Measurements from ENCODE around the gene PDE5A. TPM values are rescaled to one million over a fixed set of nuclear protein-coding genes. Genes with fewer than 3 reads are reported as not detected.

PDE5A gene
- total RNA-seq, 1 experiment from 2014 or later: 5.0 TPM

DNA sequence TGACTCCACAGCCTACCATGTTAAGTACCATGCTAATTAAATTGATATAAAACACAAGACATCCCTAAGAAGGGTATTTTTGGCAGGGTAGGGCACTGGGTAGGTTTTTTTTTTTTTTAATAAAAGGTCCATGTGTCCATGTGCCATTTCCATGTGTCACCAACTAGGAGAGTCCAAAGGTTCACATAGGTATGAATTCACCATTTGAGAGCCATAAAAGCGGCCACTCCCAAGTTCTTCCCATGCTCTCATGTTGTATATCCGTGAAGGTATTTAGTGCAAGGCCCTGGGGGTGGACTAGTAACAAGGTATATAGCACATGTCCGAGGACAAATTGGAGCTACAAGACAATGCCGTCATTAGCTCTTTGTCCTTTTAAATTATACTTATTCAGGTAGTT lies 107.3 kb downstream of the PDE5A start:
- POLR2A ChIA-PET: no interaction called here
- no peak overlapping the region for H3K9ac ChIP-seq (ENCODE audit: low read length)
- BruUV-seq (replicated peaks): no TSS peak
- no peak for ATAC-seq
- intact Hi-C loops (cut with micrococcal nuclease): no loop called here
- H3K4me2 ChIP-seq (ENCODE audit: low read length): no peak overlapping the region
- RAD21 ChIA-PET (ENCODE audit: low non-redundant PET in 1 of 2, low total read pairs in 2 of 2, uncharacterized antibody in 2 of 2, unreplicated experiment in 2 of 2): no interaction called here
- no peaks in the 10 kb centered on the region for H3K4me1 ChIP-seq (ENCODE audit: control insufficient read depth in 1 of 2, insufficient read depth in 2 of 2, low read length in 2 of 2)
- no peaks in the 10 kb centered on the region for H4K20me1 ChIP-seq (ENCODE audit: insufficient read depth)
- no peaks in the 10 kb centered on the region for H3K79me2 ChIP-seq (ENCODE audit: insufficient read depth, low read length)
- H3K9me2 ChIP-seq (ENCODE audit: insufficient read depth): no peaks in the 10 kb centered on the region
- no peaks in the 10 kb centered on the region for H3K27me3 ChIP-seq (ENCODE audit: insufficient read depth, low read length)
- H2AFZ ChIP-seq (ENCODE audit: low read depth, low read length, poor library complexity, severe bottlenecking): no peak overlapping the region
- no peak for DNase-seq (ENCODE audit: low read depth, low spot score)
- peaks cover 0 to 2% of the 10 kb centered on the region in 2 experiments; a peak in 1 of 4 replicates for H3K36me3 ChIP-seq (ENCODE audit: control insufficient read depth in 1 of 2, insufficient read depth in 2 of 2, low read length in 2 of 2)
- H3K4me3 ChIP-seq (replicated peaks in 1 of 2; ENCODE audit: low read depth in 1 of 2, low read length in 2 of 2): no peak overlapping the region
- no peak overlapping the region for H3K27ac ChIP-seq (ENCODE audit: low read depth, low read length)
- no peak for TF ChIP-seq CEBPB (IDR thresholded peaks at IDR 0.05; ENCODE audit: low read depth)
- TF ChIP-seq, protein P1, sequence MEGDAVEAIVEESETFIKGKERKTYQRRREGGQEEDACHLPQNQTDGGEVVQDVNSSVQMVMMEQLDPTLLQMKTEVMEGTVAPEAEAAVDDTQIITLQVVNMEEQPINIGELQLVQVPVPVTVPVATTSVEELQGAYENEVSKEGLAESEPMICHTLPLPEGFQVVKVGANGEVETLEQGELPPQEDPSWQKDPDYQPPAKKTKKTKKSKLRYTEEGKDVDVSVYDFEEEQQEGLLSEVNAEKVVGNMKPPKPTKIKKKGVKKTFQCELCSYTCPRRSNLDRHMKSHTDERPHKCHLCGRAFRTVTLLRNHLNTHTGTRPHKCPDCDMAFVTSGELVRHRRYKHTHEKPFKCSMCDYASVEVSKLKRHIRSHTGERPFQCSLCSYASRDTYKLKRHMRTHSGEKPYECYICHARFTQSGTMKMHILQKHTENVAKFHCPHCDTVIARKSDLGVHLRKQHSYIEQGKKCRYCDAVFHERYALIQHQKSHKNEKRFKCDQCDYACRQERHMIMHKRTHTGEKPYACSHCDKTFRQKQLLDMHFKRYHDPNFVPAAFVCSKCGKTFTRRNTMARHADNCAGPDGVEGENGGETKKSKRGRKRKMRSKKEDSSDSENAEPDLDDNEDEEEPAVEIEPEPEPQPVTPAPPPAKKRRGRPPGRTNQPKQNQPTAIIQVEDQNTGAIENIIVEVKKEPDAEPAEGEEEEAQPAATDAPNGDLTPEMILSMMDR (IDR thresholded peaks at IDR 0.05 in 2 of 3, conservative IDR thresholded peaks at IDR 0.05 in 1 of 3; ENCODE audit: borderline replicate concordance in 1 of 3, insufficient read depth in 1 of 3, low read depth in 2 of 3, low read length in 2 of 3): no peak
- no peak for TF ChIP-seq CBX3 (IDR thresholded peaks at IDR 0.05; ENCODE audit: low read depth)
- TF ChIP-seq POLR2A (IDR thresholded peaks at IDR 0.05; ENCODE audit: borderline replicate concordance, extremely low read depth, insufficient read depth, insufficient read length): no peak
- TF ChIP-seq ZFX (IDR thresholded peaks at IDR 0.05): no peak
- TF ChIP-seq YY1 (IDR thresholded peaks at IDR 0.05; ENCODE audit: extremely low read depth, insufficient replicate concordance, low read depth, low read length): no peak
- no peak for TF ChIP-seq TCF7L2 (IDR thresholded peaks at IDR 0.05; ENCODE audit: borderline replicate concordance, extremely low read depth, insufficient read depth, insufficient read length)
- TF ChIP-seq MAX (IDR thresholded peaks at IDR 0.05): no peak
- TF ChIP-seq SRF (IDR thresholded peaks at IDR 0.05; ENCODE audit: low read depth): no peak
- no peak for TF ChIP-seq POLR2AphosphoS5 (IDR thresholded peaks at IDR 0.05; ENCODE audit: low read depth, low read length)
- TF ChIP-seq EZH2phosphoT487 (IDR thresholded peaks at IDR 0.05; ENCODE audit: borderline replicate concordance): no peak
- no peak for TF ChIP-seq REST (IDR thresholded peaks at IDR 0.05; ENCODE audit: low read depth)
- TF ChIP-seq EZH2 (IDR thresholded peaks at IDR 0.05): no peak
- no peak for TF ChIP-seq SIN3A (IDR thresholded peaks at IDR 0.05; ENCODE audit: low read depth)
- TF ChIP-seq EGR1 (IDR thresholded peaks at IDR 0.05; ENCODE audit: low read depth): no peak
- no peak for TF ChIP-seq ZNF274 (IDR thresholded peaks at IDR 0.05; ENCODE audit: low read depth, low read length)
- TF ChIP-seq ELF1 (IDR thresholded peaks at IDR 0.05; ENCODE audit: borderline replicate concordance, low read depth): no peak
- no peak for TF ChIP-seq FOSL1 (IDR thresholded peaks at IDR 0.05; ENCODE audit: low read depth)
- TF ChIP-seq SP1 (IDR thresholded peaks at IDR 0.05; ENCODE audit: low read depth): no peak
- TF ChIP-seq, protein P2, sequence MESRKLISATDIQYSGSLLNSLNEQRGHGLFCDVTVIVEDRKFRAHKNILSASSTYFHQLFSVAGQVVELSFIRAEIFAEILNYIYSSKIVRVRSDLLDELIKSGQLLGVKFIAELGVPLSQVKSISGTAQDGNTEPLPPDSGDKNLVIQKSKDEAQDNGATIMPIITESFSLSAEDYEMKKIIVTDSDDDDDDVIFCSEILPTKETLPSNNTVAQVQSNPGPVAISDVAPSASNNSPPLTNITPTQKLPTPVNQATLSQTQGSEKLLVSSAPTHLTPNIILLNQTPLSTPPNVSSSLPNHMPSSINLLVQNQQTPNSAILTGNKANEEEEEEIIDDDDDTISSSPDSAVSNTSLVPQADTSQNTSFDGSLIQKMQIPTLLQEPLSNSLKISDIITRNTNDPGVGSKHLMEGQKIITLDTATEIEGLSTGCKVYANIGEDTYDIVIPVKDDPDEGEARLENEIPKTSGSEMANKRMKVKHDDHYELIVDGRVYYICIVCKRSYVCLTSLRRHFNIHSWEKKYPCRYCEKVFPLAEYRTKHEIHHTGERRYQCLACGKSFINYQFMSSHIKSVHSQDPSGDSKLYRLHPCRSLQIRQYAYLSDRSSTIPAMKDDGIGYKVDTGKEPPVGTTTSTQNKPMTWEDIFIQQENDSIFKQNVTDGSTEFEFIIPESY (IDR thresholded peaks at IDR 0.05; ENCODE audit: extremely low read depth, insufficient replicate concordance, low read length): no peak
- H3K9me3 ChIP-seq (ENCODE audit: control insufficient read depth in 1 of 2, insufficient read depth in 1 of 2, low read depth in 1 of 2, low read length in 2 of 2): no peaks in the 10 kb centered on the region
- CTCF ChIA-PET: no interaction called here
